ENCODE data around the gene BCAR1.

The BCAR1 gene

DNA sequence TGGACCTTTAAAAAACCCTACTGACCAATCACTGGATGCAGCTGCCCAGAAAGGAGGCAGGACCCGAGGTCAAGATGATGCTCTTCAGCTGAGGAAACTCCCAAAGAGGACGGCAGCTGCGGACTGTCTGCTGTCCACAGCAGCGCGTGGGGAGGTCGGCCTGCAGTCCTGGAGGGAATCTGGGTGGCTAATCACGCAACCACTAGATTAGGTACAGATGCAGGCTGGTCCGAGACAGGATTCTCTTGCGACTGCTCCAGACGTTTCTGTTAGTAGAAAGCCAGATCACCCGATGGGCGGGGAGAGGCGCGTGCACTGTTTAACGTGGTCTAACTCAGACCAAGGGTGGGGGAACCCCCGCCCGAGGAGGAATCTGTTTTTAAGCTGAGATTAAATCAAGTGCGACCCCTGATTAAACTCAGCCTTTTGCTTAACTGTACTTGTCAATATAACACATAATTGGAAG is 53.3 kb downstream of the BCAR1 start:
- DNase-seq: no peak

DNA sequence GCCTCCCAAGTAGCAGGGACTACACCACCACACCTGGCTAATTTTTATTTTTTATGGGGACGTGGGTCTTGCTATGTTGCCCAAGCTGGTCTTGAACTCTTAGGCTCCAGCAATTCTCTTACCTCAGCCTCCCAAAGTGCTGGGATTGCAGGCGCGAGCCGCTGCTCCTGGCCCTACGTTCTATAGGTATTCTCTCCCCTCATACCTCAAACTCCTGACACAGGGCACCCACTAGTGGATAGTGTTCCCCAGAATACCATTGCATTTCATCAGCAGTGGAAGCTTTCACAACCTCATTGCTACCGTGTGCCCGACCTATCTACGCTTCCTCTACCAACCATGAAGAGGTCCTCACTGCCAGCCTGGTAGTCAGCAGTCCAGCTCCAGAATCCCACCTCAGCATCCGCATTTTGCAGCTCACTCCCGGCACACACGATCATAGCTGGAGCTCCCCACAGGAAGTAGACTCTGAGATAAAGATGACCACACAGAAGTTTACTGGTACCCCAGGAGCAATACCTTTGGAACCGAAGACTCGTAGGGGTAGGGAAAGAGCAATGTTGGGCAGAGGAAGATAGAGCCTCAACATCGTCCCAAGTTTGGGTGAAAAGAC is 53.8 kb downstream of the BCAR1 start:
- no peak for DNase-seq

DNA sequence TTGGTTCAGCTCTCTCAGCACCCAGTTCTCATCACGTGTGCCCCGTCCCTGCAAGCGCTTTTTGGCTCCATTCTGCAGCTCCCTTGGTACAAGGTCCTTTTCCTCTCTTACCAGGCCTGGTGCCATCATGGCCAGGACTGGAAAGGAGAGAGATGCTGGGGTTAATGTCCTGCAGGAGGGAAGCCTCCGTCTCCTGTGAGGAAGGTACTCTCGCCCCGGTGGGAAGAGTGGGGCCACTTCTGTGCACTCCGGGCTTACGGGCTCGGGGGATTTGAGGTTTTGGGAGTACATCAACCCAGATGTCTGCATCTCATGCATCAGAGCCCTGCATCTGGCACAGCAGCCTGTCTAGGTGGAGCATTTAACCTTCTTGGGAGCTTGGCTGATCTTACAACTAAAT is 54.6 kb downstream of the BCAR1 start:
- no peak for DNase-seq

DNA sequence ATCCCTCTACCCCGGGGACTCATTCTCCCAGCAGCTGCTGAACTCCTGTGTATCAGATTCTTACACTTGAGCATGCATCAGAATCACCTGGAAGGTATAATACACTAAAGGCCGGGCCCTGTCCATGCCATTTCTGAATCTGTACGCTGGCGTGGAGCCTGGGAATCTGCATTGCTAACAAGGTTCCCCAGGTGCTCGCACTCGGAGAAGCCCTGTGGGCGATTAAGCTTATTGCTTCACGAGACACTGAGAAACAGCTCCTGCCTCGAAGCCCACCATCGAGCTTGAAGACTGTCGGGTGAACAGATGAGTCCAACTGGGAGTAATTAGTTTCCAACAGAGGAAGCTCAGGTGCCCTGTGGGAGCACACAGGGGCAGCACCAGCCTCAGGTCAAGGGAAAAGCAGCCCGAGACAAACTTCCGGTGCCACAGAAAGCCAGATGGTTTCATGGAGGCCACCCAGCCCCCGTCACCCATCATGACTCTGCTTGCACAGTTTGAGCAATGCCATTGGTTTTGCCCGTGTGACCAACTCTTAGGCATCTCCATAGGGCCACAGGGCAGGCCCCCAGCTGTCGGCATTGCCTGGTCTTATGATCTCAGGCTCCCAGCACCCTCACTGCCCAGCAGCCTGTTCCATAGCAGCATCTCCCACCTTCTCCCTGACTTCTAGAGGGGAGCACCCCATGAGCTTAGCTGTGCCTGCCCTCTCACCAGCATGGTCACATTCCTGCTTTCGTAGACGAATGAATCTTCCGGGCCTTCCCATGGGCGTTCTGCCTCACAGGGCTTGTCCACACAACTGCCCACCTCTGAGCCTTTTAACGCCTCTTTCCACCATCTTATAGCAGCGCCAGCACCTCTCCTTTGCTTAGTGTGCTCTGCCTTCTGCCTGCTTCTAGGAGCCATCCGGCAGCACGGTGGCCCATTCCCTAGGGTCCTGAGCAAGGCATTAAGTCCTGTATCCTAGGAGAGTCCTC is 55.3 kb downstream of the BCAR1 start:
- DNase-seq: no peak

DNA sequence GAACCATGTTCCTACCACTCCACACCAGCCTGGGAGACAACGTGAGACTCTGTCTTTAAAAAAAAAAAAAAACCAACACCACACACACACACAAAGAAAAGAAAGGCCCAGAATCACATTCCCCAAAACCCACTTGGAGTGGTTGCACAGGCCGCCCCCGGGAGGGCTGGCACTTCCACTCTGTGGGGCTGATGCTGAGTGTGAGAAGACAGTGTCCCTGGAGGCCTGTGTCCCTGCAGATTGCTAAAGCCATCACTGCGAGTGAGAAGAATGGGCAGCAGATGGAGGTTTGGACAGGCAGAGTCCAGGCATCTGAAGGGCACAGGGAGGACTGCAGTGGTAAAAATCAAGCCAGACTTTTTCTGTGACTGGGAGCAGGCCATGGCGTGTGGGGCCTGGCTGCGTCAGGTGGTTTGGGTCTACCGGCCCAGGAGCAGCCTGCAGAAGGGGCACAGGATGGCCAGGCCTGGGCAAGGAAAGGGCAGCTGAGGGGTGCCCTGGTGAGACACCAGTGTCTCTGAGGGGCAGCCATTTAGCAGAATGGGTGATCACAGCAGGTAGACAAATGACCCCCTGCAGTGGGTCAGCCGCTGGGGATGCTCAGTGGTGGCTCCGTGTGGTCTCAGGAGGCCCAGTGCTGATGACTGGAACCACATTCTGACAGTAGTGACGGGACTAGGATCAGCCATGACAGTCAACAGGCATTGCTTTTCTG is 57.5 kb downstream of the BCAR1 start:
- DNase-seq: no peak

DNA sequence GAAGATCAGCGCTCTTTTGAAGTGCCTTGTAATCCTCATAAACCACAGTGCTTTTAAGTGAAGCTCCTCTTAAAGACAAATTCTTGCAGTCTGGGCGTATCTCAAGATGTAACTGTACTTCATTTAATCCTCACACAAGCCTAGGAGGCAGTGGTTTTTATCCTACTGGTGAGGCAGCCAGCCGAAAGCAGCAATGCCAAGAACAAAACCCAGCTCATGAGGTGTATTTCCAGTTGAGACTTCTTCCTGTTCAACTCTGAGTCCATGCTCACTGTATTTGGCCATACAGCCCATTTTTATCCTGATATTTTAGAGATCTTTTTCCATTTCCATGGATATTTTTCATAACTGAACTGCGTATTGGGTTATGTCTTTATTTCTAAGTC is 58.2 kb downstream of the BCAR1 start:
- DNase-seq: no peak

DNA sequence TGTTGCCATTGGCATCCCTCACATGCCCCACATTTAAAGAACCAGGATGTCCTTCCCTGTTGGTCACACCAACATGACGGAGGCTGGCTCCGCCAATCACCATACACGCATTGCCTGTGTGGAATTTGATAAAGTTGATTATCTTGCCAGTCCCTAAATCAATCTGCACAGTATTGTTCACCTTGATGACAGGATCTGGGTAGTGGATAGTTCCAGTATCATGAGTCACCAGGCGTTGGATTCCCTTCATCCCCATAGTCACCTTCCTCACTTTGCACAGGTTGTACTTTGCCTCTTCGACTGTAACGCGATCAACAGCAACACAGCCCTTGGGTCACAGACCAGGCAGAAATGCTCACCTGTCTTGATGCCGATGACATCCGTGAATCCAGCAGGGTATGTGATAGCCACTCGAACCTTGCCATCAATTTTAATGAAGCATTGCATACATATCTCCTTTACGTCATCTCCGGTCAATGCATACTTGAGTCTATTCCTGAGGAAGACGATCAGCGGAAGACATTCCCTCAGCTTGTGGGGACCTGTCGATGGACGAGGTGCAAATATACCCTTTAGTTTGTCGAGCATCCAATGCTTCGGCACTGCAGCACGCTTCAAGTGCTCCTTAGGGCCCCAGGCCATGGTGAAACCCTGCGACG is 58.7 kb downstream of the BCAR1 start:
- DNase-seq: no peak

DNA sequence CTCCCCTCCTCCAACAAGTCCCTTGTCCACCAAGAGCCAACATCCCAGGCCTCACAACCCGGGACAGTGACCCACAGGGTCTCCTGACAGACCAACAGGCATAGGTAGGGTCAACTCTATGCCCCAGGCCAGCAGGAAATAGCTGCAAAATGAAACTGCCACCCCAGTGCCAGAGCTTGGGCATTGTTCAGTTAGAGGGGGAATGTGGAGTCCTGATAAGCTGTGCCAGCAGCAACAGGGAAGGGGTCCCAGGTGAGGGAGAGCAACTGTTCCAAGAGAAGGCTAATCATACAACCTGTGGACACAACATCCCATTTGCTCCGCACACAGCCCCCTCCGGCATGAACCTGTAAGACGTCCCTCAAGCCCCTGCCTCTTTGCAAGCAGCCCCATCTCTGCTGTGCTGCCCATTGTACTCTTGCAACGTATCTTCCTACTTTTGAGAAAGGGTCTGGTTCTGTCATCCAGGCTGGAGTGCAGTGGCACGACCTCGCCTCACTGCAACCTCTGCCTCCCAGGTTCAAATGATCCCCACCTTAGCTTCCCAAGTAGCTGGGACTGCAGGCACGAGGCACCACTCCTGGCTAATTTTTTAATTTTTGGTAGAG is 61.7 kb downstream of the BCAR1 start:
- no peak for DNase-seq

DNA sequence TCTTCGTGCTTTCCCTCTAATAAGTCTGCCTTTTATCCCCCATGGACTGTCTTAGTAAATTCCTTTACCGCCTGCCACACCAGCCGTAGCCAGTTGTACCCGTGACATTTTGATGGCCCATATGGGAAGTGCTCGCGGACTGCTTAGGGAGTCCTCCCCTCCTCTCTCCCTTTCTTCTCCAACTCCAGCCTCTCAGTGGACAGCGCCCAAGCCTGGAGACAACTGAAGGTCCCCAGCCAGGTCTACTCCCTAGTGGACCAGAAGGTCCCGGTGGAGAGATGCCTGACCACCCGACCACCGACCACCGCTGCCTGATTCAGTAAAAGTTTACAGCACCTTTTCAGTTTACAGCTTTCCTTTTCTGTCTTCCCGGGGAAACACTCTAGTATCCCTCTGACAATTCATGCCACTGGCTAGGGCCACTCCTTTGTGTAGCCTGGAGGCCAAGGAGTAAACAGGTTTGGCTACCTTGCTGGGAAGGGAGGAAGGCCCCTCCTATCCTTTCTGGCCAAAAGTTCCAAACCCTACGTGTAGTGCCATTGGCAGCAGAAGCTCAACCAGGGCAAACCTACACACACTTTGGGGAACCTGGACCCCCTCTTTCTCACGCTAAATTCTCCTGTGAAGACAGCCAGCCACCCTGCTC is 62.5 kb downstream of the BCAR1 start:
- no peak for DNase-seq

DNA sequence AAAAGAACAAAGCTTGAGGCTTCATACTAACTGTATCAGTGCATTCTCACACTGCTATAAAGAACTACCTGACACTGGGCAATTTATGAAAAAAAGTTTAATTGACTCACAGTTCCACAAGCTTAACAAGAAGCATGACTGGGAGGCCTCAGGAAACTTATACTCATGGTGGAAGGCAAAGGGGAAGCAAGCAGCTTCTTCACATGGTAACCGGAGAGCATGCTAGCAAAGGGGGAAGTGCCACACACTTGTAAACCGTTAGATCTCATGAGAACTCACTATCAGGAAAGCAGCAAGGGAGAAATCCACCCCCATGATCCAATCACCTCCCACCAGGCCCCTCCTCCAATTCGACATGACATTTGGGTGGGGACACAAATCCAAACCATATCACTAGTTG is 69.8 kb downstream of the BCAR1 start:
- no peak for DNase-seq

DNA sequence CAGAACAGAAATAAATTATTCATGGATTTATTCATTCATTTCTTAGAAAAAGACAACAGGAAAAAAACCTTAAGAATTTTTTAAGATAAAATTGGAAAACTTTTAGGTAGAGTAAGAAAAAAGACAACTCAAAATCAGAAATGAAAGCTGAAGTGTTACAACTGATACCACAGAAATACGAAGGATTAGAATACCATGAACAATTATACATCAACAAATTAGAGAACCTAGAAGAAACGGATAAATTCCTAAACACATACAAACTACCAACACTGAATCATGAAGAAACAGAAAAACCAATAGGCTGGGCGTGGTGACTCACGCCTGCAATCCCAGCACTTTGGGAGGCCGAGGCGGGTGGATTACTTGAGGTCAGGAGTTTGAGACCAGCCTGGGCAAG is 72.2 kb downstream of the BCAR1 start:
- no peak for DNase-seq
